ENCODE measurements around the gene SCN5A. TPM values are rescaled to one million over a fixed set of nuclear protein-coding genes. Genes with fewer than 3 reads are reported as not detected.
A peak's percentile ranks its signal among the peaks of the same experiment; 100 is the strongest.

The SCN5A gene
- total RNA-seq, 1 experiment from 2014 or later: not detected

DNA sequence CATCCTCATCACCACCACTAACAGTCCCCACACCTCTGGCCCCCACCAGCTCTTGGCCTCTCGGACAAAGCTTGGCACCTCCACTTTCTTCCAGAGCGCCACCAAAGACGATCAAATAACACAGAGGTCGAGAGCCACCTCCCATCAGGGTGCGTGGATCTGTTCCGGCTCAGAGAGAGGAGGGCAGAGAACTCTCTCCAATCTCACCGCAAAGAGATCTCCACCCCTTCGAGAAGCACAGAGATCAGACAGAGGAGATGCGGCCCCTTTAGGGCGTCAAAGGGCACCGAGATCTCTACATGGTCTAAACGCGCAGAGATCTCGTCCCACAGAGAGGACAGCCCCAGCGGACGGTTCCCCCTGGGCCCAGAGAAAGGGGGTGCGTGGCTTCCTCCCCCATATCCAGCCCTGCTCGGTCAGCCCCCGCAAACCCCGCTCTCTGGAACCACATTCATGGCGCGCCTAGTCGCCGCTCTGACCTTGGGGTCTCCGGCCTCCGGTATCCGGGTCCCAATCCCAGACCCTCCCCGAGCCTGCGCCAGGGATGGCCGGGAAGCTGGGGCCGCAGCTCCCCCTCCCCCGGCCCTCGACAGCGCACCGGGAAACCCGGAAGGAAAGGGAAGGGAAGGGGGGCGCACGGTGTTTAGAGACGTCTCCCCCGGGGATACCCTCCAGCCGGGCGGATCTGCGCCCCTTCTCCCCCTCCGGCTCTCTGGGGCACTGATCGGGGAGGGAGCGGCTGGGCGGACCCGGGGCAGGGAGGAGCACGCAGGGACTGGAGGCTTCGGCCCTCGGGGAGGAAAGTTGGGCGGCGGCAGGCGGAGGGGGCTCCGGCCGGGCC, 608 bp downstream of the SCN5A start:
- no peak overlapping the region for H3K27ac Mint-ChIP-seq (ENCODE audit: low read depth, unreplicated experiment)
- DNase-seq (ENCODE audit: unreplicated experiment): no peak
- peaks cover 7% of the 10 kb centered on the region for H3K9me3 Mint-ChIP-seq (ENCODE audit: unreplicated experiment)
- ChIA-PET CTCF (interaction anchor here (0.6 to 2.1 kb wide), 3 partner anchors 20 to 373 kb away, joined by 3 to 10 read pairs (median 3); no protein-coding TSS in a partner anchor), POLR2A (no interaction called here)
- no peaks in the 10 kb centered on the region for H3K36me3 Mint-ChIP-seq (ENCODE audit: insufficient read depth, unreplicated experiment)
- H3K4me1 Mint-ChIP-seq (ENCODE audit: insufficient read depth, unreplicated experiment): no peaks in the 10 kb centered on the region
- intact Hi-C loops (cut with micrococcal nuclease): no loop called here
- no peaks in the 10 kb centered on the region for H3K27me3 Mint-ChIP-seq (ENCODE audit: insufficient read depth, unreplicated experiment)
- TF ChIP-seq, protein P1, sequence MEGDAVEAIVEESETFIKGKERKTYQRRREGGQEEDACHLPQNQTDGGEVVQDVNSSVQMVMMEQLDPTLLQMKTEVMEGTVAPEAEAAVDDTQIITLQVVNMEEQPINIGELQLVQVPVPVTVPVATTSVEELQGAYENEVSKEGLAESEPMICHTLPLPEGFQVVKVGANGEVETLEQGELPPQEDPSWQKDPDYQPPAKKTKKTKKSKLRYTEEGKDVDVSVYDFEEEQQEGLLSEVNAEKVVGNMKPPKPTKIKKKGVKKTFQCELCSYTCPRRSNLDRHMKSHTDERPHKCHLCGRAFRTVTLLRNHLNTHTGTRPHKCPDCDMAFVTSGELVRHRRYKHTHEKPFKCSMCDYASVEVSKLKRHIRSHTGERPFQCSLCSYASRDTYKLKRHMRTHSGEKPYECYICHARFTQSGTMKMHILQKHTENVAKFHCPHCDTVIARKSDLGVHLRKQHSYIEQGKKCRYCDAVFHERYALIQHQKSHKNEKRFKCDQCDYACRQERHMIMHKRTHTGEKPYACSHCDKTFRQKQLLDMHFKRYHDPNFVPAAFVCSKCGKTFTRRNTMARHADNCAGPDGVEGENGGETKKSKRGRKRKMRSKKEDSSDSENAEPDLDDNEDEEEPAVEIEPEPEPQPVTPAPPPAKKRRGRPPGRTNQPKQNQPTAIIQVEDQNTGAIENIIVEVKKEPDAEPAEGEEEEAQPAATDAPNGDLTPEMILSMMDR (IDR thresholded peaks at IDR 0.05; ENCODE audit: unreplicated experiment): no peak
- peak overlapping the region; percentile 47 for H3K4me3 Mint-ChIP-seq (ENCODE audit: unreplicated experiment)
- no TSS peak for BruUV-seq (replicated peaks)

DNA sequence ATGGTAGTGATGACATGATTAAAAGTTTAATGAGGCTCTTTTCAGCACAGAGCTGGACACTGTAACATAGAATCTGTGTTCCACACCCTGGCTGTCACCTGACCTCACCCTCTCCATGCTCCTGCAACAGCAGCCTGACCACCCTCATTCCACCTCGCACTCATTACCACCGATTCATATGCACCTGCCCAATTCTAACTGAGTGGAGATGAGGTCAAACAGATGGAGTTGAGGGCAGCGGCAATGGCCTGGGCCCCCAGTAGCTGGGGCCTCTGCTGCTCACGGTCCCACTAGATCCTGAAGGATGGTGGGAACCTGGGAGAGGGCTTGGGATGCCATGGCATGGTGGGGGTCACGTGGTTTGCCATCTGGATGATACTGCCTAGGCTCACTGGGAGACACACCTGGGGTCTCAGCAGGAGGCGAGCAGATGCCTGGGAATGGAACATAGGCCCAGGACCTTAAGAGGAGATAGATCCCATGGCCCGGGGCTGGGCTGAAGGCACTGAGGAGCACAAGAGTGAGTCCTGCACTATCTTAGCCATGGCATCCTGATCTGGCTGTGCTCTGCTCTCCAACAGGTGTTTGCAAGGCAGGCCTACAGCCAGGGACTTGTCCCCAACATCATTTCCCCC, 1.3 kb downstream of the SCN5A start:
- Mint-ChIP-seq H3K4me3 (ENCODE audit: unreplicated experiment) (peak overlapping the region; percentile 47), H3K27ac (ENCODE audit: low read depth, unreplicated experiment) (no peak overlapping the region), H3K4me1 (ENCODE audit: insufficient read depth, unreplicated experiment) (no peaks in the 10 kb centered on the region), H3K36me3 (ENCODE audit: insufficient read depth, unreplicated experiment) (no peaks in the 10 kb centered on the region), H3K27me3 (ENCODE audit: insufficient read depth, unreplicated experiment) (no peaks in the 10 kb centered on the region), H3K9me3 (ENCODE audit: unreplicated experiment) (peaks cover 7% of the 10 kb centered on the region)
- DNase-seq (ENCODE audit: unreplicated experiment): no peak
- intact Hi-C loops (cut with micrococcal nuclease): no loop called here
- no TSS peak for BruUV-seq (replicated peaks)
- ChIA-PET CTCF (interaction anchor here (0.6 to 2.2 kb wide), 4 partner anchors 7 to 374 kb away, joined by 3 to 10 read pairs (median 6); no protein-coding TSS in a partner anchor), POLR2A (no interaction called here)
- TF ChIP-seq, protein P1 (IDR thresholded peaks at IDR 0.05; ENCODE audit: unreplicated experiment): no peak

DNA sequence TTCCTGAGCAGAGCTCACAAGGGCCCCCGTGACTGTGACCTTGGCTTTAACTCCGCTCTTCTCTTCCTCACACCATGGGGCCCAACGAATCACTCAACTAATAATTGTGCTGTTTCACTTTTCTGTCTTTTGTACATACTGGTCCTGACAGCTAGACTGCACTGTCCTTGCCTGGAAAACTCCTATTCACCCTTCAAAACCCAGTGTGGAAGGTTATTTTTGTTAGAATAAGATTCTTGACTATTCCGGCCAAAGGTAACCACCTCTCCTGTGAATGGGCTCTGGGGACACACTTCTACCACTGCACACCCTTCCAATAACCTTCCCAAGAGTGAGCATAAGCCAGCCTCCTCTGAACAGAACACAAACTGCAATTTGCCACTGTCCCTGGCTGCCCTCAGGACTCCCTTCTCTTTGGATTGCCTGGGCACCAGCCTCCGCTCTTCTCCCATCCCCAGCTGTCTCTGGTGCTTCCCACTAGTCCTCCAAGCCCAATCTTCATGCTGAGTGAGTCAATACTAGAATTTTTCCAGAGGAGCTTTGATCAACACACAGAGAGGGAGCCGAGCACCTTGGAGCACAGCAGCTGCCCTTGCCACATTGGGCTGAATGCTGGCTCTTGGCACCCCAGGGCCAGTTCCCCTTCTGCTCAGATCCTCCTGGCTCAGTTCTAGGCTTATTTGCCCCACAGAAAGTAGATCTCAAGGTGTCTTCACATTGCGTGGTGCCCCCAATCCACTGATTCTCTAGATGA, 2.1 kb downstream of the SCN5A start:
- intact Hi-C loops (cut with micrococcal nuclease): loop anchor here (2.0 kb wide), 1 partner anchor 195 kb away; no protein-coding TSS in a partner anchor
- no peak overlapping the region for H3K27ac Mint-ChIP-seq (ENCODE audit: low read depth, unreplicated experiment)
- CTCF ChIA-PET: interaction anchor here (1.2 to 2.2 kb wide), 4 partner anchors 8 to 352 kb away, joined by 4 to 10 read pairs (median 7); partner anchors contain the start of gene EXOG
- H3K36me3 Mint-ChIP-seq (ENCODE audit: insufficient read depth, unreplicated experiment): no peaks in the 10 kb centered on the region
- no peaks in the 10 kb centered on the region for H3K4me1 Mint-ChIP-seq (ENCODE audit: insufficient read depth, unreplicated experiment)
- H3K4me3 Mint-ChIP-seq (ENCODE audit: unreplicated experiment): no peak overlapping the region
- DNase-seq (ENCODE audit: unreplicated experiment): no peak
- no peaks in the 10 kb centered on the region for H3K27me3 Mint-ChIP-seq (ENCODE audit: insufficient read depth, unreplicated experiment)
- H3K9me3 Mint-ChIP-seq (ENCODE audit: unreplicated experiment): peaks cover 4% of the 10 kb centered on the region
- TF ChIP-seq, protein P1 (IDR thresholded peaks at IDR 0.05; ENCODE audit: unreplicated experiment): no peak
- POLR2A ChIA-PET: no interaction called here
- no TSS peak for BruUV-seq (replicated peaks)

Data from MCF 10A (cell line).